Glomerular endothelial cell (primary cell): ENCODE data around the gene PDGFC. TPM values are rescaled to one million over a fixed set of nuclear protein-coding genes. Genes with fewer than 3 reads are reported as not detected.

Experiments
- DNase-seq: peaks from one replicate; pipeline ENCODE4 v3.0.0-alpha.2; 2011; ENCODE audit warnings: low read depth, low spot score; ENCODE audit errors: extremely low read depth
- total RNA-seq: library from RNA; depleted of rRNA; stranded (reverse); fragments of >200 nt; gene quantifications from 2 replicates; pipeline ENCODE4 v1.2.3, GENCODE V29; 2015

PDGFC gene
- total RNA-seq, 1 donor from 2014 or later: 13.7 TPM

DNA sequence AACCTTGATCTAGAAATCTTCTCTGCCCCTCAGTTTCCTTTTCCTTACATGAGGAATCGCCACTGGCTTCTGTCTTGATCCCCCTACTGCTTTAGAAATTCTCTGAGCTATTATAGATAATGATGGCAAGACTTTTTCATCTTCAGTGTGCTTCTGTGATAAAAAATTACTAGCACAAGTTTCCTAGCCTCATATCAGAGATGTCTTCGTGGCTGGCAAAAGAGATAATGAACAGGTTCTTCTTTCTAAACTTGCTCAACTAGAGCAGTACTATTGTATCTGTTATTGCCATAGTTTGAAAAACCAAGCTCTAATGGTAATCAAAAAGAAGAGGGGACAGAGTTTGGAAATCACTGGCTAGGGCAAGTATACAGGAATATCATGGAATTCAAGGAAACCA, 4.1 kb upstream of the PDGFC start:
- DNase-seq: no peak

DNA sequence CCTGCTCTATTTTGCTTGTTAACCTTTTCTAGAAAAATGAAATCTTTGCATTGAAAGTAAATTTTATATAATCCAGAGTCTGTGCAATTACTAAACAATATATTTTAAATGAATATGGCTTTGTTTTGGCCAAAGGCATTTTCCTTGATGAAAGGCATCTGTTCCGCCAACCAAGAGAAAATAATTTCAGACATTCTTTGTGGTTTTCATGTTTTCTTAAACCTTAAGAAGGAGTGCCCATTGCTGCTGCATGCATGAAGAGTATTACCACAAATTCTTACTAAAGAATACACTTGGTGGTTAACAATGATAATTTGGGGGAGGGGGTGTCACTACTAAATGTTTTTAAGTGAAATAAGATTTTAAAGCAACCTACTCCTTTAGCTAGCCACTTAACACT, 2.7 kb upstream of the PDGFC start:
- no peak for DNase-seq

DNA sequence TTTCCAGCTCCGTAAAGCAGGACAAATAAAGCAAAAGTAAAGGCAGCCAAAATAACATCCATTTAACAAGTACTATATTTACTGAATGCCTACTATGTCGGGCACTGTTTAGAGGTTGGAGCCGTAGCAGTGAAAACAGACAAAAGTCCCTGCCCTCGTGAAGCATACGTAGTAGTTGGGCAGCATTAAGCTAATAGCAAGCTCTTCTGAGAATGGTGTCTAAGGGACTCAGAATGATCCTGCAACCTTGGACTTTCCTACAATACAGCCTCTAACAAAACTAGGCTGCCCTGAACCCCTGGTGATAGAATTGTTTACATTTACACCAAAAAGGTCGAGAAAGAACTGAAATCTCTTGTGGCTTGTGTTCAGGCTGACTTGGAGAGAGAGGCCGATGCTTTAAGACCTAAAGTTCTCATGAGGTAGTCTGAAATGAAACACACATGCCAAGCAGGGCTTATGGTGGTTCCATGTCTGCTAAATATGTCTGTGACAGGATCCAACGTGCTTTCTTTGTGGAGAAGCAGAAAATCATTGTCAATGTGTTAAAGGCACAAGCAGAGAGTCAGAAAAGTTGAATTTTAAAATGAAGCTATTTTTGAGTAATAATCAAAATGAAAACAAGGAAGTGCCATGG, 898 bp upstream of the PDGFC start:
- no peak for DNase-seq

DNA sequence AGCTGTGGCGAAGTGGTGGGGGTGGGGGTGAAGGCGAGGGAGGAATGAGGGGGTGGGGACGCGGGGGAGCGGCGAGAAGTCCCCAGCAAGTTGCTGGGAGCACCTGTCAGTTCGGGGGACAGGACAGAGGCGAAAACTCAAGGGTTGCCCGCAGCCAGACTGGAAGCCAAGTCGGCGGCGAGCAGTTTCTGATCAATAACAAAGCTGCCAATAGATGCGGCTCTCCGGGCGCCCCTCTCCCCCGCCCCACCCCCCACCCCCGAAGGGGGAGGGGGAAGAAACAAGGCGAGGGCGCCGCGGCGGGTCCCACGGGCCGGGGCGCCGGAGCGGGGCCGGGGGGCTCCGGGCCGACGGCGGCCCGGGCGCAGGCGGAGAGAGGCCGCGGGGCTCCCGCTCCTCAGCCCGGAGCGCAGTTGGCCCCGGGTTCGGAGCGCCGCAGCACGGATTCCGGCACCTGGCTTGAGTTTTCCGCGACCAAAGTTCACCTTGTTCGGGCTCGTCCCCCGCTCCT, 379 bp downstream of the PDGFC start:
- DNase-seq: no peak

DNA sequence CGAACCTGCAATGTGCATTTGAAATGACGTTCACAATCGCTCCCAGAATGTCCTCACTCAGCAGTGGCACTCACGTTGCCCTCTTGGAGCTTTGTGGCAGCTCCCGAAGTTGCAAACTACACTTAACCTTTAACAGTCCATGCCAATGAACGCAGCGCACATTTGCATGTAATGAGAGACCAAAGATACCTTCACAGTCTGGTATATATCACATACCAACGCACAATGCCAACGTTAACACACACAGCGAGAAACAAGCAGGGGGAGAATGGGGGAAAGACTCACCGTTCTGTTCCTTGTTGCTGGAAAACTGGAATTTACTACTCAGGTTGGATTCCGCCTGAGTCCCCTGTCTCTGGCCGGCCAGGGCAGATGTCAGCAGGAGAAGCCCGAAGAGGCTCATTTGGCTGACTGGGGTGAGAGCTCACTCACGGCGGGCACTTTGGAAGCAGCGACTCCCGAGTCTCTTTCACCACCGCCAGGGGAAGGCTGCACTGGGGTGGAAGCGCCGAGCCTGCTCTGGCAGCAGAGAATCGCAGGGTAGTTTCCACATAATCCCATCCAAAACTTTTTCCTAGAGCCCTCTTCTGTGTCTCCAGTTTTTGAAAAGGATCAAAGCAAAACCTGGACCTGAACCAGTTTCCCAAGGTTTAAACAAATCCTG, 966 bp downstream of the PDGFC start:
- no peak for DNase-seq

DNA sequence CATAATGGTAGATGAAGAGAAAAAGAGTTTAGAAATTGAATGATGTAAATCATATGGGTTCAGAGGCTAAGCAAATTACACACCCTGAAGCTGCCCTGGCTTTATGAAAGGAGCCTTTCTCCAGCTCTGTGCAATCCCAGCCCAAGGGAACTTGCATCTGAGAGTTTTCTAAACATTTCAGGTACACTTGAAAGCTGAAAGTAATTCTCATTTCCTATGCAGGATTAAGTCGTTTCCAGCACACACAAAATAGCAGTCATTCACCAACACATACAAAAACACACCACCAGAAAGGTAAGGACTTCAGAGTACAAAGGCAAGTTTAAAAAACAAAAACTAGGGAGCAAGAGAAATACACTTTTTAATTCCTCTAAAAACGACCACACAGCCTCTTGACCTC, 1.7 kb downstream of the PDGFC start:
- DNase-seq: no peak

DNA sequence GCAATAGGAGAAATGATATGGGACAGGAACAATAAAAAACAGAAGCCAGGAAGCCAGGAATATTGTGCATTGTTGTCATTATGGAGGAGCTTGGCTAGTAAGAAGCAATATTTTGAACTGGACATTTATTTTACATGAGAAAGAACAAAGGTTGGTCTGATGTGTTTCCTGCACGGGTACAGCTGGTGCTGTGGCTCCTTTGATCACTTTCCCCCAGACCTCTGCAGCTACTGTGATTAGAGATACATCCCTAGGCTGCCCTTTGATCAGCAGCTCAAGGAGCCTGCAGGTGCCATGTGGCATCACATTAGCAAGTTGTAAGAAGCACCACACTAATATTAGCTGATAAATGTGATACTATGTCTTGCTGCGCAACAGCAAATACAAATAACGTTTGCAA, 2.5 kb downstream of the PDGFC start:
- no peak for DNase-seq

DNA sequence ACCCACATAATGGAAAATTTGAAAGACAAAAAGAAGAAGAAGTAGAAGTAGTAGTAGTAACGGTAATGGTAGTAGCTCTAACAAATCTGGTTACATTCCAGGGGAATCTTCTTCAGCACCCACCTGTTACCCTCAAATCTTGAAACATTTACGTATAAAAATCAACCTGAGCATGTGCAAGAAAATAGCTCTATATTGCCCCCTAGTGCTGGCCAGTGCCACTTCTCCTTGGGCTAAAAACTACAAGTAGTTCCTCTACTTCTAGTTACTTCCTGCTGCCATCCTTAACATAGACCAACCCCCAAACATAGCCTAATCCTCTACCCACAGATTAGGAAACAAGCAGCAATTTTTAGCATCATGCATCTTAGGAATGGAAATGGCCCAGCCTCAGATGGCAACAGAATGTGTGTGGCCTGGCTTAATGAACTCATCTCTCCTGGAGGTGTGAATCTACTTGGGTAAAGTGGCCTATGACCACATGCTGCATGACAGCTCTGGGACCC, 3.1 kb downstream of the PDGFC start:
- DNase-seq: no peak

DNA sequence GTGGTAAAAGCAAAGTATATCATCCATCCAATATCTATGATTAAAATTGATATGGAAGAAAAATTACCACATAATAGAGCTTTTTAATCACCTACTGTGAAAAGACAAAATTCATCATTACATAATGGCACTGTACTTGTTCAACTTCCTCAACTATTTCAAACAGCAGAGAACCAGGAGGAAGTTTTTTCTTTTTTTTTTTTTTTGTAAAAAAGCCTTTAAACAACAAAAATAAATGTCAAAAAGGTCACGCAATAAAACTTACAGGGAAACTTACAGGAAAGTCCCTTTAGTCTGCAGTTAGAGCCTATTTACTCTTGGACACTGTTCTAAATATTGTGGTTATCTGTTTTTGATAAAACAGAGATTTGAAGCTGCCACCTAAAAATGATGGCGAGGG, 4.8 kb downstream of the PDGFC start:
- DNase-seq: no peak

DNA sequence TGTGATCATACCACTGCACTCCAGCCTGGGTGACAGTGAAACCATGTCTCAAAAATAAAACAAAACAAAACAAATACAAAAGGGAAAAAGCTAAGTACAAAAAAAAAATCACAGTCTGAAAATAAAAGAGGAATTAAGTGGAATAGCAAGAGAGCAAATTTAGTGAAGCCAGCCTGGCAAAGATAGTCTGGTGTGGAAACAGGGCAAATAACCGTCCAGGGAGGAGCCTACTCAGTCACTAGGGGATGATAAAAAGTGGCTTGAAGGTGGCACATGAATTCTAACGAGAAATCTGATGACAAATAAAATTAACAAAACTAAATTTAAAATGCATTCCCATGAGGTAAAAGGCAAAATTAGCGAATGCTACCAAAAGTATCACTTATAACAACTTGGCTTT, 8.2 kb downstream of the PDGFC start:
- no peak for DNase-seq

DNA sequence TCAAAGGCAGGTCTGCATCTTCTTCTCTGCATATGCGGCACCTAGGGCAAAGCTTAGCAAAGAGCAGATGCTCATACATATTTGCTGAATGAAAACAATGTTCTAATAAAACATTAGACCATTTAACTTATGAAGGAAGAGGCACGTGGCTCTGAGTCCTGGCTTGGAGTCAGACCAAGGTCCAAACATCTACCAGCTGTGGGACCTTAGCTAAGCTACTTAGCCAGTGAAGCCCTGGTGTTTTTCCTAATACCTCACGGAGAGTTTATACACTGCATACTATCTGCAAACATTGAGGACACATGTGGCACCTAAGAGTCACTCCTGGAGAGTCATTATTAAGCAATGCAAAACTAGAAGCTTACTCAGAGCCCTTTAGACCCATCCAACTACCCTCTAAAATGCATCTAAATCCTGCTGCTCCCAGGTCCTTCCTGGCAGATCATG, 9.0 kb downstream of the PDGFC start:
- no peak for DNase-seq

DNA sequence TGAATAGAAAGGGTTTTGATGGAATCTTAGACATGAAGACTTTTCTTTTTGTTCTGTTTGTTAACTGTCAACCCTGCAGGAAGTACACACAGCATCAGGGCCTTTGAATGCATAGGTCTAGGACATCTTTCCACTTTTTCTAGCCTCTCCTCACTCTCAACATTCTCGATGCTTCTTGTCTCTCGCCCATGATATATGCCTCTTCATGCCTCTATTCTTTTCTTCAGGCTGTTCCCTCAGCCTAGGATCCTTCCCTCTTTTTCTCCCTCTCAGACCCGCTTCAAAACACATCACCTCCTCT, 9.6 kb downstream of the PDGFC start:
- no peak for DNase-seq

DNA sequence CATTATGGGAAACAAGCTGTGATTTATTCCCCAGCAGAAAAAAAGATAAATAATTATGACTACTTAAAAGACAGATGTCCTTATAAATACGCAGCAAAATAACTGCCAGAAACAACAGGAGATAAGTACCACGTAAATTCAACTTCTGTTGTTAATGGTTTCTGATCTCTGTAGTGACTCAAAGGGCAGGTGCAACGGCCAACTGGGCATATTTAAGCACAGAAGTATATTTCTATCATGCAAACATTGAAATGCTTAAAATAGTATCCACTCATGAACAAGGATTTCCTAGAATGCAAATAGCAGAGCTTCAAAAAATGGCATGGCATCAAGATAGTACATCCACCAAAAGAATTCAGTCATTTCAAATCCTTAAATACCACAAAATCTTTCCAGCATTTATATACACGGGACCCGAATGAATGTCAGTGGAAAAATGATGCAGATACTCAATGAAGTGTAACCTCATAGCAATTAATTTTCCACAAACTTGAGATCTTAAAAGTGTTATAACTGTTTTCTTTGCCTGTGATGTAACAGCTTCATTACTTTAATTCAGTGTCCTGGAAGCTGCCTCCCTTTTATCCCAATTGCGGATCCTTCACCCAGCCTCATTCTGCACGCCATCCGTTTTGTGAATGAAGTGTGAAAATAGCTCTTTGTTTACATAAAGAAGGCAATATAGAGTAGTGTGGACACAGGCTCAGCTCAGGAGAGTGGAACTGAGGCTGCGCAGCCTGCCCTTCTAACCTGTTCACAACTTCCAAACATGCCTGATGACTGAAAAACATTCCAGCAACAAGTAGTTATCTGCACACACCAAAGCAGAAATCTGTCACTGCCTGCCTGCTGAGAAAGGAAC, 10.2 kb downstream of the PDGFC start:
- no peak for DNase-seq

DNA sequence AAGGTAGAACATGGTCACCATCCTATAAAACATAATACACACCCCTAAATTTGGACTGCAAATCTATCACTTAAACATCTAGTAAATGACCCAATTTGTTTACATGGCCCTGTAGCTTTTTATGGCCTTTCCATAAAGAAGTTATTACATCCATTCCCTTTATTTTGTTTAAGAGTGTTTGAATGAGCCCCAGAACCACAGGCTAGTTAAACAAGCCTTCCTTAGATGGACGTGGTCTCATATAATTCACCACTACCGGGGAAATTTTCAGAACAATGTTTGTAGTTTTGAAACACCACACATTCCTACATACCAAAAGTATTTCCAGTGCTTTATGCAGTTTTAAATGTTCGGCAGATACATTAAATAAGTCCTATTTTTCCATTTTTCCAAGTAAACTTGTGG, 12.3 kb downstream of the PDGFC start:
- DNase-seq: no peak

DNA sequence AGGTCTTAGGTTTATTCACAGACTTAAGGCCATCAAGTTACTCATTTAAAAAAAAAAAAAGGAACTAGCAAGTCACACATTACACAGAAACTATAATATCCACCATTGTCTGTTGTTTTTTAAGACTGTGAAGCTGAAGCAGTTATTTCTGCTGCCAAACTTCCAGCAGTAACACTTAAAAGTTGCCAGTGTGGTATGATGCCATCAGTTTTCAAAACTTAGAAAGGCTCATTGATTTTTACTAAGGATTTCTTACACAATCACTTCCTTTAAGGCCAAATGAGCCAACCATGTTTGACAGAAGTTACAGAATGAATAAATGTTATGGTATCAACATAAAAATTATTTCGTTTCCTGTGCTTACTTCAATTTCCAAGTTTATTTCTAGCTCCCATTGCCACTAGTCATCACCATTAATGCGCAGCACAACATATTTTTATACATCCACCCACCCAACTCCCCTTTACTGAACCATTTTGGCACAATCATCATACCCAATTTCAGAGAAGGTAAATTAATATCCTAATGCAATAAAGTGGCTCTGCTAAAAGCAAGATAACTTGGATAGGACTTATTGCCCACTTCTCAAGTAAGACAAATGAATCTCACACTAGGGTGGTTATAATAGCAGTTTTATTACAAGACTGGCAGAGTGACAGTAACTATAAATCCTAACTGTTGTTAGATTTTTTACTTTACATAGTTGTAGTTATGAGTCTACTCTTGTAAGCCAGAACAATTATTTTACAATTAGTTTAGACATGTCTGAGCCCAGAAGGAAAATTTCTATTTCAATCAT, 13.1 kb downstream of the PDGFC start:
- no peak for DNase-seq

DNA sequence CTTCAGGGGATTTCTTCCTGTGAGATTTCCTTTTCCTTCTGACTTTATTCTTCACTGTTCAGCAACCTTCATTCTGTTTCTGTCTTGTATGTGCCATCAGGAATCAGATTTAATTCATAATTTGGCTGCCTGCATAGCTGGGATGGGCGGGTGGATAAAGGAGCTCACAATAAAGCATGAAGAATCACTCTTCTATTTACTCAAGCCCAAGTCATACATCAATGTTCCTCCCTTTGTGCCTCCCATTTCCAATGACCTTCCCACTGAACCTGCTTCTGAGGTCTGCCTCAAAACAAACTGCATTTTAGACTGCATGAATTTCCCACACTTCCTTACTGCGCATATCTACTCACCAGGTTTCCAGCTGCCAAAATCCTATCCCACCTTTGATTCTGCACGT, 14.0 kb downstream of the PDGFC start:
- no peak for DNase-seq

DNA sequence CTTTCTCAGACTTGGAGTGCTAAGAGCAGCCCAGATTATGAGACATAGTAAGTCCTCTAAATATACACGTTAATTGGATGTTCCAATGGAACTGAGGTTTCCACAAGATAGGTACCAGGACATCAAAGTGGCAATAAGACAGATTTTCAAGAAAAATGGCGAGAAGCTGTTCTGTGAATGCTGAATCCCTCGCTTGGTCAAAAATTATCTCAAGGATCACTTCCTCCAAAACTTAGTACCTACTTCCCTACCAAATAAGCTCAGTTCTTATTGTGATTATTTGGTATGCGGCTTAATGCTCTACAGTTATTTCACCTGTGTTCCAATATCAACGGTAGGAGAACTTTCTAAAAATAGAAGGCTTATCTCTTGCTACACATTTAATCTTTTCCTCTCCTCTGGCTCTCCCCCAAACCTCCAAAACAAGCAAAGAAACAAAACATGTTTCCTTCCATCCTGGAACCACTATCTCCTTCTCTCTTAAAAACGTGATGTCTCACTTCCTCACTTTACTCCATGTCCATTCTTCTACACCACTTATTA, 14.7 kb downstream of the PDGFC start:
- no peak for DNase-seq

DNA sequence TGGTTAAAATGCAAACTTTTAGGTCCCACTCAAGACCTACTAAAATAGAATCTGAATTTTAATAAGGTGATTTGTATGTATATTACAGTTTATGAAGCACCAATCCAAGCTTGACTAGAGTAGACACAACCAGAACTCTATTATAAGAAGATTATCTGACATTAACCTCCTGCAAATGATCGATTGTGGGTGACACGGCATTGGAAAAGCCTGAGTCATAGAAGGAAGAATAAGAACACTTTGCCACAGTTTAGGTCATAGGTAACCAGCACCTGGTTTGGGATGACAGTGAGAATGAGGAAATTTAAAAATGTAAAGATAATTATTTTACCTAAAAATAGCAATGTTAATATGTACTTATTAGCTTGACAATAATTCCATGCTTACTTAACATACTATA, 15.2 kb downstream of the PDGFC start:
- DNase-seq: no peak

DNA sequence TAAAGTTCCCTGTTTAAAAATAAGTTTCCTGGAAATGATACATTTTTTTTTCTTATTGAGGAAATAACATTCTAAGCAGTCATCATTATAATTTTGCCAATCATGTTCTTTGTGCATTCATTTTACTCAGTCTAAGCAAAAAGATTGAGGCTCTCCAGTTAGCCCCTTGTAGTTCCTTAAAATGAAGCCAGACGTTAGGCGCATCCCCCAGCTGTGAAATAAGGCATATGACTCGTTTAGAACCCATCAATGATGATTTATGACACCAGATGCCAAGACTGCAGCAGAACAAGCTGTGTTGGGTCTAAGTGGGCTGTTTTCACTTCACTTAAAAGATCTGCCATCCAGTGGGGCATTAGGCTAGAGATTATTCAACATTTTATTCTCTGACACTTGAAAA, 17.0 kb downstream of the PDGFC start:
- no peak for DNase-seq

DNA sequence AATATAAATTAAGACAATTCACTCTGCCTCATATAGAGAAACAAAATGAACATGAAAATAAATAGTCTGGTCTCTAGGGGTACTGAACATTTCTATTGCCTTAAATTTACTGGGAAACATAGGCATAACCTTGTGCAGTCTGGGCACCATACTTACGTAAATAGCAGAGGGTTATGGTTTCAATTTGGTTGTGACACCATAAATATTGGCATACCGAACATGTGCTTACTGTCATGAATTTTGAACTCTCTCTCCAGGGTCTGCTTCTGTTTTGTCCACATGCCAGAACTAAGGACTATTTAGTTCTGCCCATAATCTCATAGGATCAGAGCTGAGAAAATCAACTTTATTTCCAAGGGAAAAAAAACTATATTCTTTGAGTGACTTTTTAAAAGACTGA, 17.6 kb downstream of the PDGFC start:
- DNase-seq: no peak

DNA sequence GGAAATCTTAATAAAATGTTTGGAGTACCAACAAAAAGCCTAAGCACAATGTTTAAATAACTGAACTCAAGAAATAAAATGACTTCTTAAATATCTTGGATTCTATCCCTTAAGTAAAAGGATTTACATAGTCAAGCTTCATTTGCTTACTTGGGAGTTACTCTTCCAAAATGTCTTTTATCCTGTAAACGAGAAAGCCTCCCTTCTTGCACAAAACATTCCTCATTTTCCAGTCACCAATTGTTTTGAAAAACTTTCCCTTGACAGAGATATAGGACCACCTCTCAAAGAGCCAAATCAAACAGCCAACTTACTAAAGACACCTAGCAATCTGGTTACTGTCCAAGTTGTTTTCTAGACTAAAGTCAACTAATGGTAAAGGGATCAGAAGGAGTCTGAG, 18.6 kb downstream of the PDGFC start:
- no peak for DNase-seq
